Embryonic facial prominence (tissue), 1 donor: ENCODE data around the gene BRSK2.
"Not testable (repeated sequence)": the region's sequence is repeated elsewhere in the genome, so short reads cannot be mapped to it uniquely, and the experiment has no call there.

Experiments used
- DNase-seq: peaks from one replicate; pipeline ENCODE4 v3.0.0-alpha.2; 2016; ENCODE audit errors: extremely low spot score

BRSK2 gene

DNA sequence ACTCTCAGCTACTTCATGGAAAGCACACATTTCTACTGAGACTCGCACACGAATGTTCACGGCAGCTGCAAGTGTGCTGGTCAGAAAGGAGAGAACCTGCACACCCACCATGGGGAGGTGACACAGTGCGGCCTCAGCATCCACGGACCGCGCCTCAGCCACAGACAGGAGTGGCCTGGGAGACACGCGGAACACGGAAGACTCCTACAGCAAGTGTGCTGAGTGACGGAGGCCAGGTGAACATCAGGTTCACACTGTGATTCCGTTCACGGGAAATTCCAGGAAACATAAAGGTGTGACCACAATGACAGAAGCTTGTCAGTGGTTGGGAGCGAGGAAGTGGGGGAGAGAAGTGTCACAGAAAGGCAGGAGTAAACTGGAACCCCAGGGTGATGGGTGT, 110.2 kb downstream of the BRSK2 start:
- DNase-seq, result no peak

DNA sequence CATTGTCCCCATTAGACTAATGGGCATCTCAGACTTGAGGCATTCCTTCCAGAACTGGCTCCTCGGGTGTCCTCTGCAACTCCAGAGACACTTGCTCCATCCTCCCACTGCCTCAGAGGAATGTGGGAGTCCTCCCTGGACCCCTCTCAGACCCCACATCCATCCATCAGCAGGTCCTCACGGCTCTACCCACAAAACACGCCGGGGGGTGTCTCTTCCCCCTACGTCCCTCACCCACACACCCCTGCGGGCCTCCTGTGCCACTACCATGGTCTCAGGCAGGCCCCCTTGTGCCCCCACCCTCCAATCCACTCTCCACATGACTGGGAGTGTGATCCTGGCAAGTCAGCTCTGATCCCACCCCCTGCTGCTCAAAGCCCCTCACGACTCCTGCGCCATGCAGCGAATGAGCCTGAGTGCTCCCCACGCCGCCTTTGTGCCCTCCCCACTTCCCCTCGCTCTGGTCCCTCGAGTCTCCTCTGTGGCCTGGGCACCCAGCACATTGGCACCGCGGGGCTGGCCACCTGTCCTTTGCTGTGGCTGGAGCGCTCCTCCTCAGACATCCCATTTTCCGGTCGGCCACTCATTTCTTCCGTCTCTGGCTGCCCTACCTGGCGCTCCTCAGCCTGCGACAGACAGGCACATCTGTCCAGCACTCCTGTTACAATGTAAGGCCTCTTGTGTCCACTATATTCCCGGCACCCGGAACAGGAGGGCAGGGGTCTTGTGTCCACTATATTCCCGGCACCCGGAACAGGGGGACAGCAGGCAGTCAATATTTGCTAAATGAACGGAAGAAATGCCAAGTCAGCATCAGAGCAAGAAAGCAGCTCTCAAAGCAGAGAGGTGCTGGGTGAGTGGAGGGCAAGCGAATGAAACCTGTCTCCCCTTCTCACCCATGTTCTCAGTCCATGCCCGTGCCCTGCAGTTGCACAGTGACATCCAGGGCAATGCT, 111.0 kb downstream of the BRSK2 start:
- no peak for DNase-seq

DNA sequence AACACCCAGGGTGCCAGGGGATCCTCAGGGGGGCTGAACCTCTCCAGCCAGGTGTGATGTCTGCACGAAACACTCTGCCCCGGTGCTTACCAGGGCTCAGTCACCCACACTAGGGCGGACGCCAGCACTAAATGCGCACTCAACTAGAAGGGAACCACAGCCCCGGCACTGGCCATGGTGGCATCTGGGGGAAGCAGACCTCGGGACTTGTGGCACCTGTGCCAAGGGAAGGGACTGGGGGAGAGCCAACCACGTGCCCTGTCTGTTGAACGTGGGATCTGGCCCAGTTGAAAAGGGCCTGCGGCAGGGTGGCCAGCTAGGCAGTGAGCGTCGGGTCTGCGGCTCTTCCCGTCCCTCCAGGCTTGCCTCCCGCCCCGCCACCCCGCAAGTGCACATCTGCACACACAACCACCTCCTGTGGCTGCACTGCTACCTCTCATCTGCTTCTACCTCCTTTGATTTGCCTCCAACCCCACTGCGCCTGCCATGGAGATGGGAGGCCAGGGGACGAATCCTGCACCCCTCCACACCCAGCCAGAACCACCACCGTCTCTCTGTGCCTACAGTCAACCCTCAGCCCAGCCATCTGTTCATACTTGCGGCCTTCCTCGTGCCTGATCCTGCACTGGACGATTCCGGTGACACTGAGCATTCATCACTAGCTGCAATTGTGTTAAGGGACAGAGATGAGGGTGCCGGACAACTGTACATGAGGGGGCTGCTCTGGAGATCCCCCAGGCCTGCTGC, 111.9 kb downstream of the BRSK2 start:
- DNase-seq, result no peak

DNA sequence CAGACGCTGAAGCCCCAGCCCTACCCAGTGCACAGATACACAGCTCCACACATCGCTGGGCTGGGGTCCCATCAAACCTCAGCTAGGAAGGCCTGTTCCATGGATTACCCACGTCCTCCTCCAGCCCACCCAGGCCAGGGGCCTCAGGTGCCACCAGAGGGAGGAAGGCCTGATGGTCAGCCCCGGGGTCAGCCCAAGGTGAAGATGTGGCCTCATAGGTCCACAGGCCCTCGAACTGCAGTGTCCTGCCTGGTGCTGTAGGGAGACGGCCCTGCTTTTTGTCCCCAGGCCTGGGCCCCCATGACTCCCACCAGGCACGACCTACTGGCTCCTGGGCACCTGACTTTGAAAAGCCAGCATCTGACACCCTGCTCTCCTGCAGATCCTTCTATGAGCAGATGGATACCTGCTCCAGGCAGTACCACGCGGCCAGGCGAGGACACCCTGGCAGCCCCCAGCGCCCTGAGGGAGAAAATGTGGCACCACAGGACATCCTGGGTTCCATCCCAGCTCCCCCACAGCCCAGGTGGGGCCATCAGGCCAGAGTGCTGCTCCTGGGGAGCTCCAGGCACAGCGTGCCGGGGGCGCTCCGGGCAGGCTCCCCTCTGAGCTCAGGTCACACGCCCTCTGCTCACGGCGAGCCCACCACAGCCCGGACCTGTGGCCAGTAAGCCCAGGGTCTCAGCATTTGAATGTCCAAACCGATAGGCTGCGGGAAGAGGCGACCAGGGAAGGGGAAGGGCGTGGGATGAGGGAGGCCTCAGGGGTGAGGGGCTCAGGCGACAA, 112.6 kb downstream of the BRSK2 start:
- no peak for DNase-seq

DNA sequence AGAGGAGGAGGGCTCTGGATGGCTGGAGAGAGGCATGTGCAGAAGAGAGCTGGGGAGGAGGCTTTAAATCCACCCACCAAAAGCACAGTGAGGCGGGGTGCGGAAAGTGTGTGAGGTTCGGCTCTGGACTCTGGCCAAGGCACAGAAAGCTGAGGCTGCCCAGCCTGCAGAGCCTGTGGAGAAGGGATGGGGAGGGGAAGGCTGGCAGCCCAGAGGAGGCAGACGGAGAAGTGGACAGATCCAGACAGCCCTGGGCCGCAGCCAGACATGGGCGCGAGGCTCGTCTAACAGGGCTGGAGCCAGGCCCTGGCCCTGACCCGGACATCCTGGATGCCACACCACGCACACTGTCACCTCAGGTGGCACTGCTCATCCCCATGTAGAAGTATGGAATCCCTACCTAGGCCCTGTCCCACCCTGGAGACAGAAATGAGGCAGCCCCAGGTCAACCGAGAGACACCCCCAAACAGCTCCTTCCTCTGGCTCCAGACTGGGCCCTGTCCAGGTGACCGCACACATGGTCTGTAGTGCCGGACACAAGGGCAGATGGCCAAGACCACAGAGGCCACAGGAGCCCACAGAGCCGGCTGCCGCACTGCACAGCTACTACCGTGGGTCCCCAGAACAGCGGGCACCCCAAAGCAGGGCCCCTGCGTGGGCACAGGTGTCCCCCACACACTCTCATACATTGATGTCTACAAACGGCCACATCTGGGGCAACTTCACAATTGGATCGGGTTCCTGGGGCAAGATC, 113.4 kb downstream of the BRSK2 start:
- no peak for DNase-seq

DNA sequence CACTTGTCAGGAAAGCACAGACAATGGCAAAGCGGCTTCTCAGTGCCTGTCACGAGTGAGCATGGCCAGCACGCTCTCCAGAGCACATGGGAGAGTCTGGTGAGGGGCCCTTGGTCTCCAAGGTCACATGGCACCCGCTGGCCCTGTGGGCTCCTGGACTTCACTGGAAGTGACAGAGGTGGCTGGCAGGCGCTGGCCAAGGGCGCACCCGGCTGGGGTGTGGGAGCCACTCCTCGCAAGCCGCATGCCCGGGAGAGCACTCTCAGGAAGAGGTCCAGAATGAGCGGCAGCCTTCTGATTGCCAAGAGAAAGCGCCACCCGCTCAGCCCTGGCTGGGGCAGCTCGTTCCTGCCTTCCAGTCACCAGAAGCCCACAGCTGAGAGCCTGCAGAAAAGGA, 114.0 kb downstream of the BRSK2 start:
- DNase-seq, result no peak

DNA sequence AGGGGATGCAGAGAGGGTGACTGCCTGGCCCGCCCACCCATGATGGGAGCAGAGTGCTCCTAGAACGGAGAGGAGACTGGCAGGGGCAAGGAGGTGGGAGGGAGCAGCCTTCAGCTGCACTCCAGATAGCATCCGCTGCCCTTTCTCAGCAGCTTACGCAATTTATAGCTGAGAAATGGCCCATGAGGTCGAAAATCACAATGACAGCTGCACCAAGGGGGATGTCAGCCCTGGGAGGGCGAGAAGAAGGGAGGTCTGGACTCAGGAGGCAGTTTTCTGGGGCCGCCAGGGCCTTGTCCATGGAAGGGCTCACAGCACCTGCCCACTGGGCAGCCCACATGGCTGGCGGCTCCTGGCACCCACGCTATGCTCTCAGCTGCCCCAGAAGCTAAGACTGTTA, 114.4 kb downstream of the BRSK2 start:
- DNase-seq, result no peak

DNA sequence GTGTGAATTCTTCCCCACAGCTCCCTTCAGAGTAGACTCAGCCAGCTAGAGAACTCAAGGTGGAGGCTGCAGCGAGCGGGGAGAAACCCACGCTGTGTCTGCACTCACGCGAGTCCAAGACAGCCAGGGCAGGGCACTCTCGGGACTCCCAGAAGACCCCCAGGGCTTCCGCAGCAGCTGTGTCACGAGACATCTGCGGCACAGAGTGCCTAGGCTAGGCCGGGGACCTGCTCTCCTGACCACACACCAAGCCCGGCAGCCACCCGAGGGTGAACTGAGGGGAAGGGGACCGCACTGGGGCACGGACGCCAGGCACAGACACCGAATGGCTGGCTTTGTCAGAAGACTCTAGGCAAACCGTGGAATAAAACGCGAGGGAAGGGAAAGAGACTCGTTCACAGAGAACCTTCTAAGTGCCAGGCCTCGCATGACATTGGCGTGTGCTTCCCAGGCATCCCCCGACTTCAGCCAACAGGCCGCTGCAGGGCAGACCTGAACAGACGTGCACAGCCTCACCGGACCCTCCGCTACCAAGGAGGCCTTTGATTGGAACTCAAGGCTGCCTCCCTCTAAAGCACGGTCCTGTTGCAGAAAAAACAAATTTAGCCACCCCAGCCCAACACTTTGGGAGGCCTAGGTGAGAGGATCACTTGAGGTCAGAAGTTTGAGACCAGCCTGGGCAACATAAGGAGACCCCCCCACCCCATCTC, 115.0 kb downstream of the BRSK2 start:
- DNase-seq, result no peak

DNA sequence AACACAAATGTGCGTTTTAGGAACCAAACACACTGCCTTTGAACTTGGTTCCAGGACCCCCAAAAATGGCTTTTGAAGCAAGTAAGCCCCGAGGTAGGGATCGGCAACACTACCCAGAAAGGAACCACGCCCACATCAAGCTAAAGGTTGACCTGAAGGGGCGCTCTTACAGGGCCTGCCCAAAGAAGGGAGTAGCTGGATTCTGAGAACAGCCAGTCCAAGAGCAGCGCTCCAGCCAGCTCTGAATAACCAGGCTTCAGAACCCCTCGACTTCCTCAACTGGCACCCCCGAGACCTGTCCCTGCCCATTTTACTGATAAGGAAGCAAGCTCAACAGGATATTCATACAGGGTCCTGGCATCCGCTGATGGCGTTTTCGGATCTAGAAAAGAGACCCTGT, 115.7 kb downstream of the BRSK2 start:
- no peak for DNase-seq

DNA sequence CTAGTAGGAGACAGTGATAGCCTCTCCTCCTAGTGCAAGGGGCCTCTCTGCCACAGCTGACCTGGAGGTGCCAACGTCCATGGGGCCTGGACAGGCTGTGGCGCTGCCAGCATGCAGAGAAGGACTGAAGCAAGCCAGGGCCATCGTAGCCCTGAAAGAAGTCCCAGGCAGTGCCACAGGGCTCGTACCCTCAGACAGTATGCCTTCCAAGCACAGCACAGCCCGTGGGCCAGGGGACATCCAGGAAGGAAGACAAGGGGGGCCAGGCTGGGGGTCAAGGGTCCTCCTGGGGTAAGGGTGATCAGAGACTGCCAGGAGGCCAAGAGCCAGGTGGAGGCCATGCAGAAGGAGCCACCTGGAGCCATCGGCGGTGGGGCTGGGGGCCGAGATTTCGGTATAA, 117.2 kb downstream of the BRSK2 start:
- DNase-seq, result no peak

DNA sequence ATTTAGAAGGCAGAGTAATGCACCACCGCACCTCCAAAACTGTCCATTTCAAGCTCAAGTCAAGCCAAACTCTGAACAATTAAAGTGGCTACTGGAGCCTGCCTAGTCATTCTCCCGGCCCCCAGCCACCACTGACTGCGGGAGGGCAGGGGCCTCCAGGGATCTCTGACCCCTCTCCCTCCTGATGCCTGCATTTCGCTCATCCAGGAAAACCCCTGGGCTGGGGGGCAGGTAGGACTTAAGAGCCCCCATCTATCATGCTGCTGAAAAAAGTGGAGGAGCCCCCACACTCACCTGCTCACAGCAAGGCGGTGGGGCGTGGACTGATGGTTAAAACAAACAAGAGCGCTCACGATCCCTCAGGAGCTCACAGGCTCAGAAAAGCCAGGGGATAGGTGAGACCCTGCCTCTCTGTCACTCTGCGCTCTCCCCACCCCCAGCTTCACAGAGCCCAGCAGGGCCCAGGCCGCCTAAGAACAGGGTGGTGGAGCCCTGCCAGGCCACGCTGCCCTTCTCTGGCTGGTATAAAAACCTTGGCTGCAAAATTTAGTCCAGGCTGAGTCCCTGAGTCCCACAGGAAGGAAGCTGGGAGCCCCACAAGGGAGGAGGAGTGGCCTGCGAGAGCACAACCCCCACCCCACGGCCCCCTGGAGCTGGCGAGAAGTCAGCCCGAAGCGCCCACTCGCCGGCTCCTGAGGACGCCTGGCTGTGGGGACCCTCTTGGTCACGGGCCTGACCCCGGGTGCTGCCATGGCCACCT, 117.8 kb downstream of the BRSK2 start:
- no peak for DNase-seq

DNA sequence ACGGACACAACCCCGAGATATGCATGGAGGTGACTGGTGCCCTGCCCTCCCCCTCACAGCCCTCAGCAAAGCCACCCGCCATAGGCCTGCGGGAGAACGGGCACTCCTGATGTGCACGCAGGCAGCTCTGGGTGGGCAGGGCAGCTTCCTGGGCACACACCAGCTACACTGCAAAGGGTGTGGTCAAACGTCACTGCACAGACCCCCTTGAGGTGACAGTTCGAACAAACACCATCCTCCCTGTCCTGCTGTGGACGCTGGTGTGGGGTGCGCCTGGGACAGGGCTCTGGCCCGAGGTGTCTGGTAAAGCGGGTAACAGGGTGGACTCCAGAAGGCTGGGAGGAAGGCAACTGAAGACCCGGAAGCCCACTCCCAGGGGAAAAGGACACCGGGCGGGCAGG, 118.8 kb downstream of the BRSK2 start:
- no peak for DNase-seq

DNA sequence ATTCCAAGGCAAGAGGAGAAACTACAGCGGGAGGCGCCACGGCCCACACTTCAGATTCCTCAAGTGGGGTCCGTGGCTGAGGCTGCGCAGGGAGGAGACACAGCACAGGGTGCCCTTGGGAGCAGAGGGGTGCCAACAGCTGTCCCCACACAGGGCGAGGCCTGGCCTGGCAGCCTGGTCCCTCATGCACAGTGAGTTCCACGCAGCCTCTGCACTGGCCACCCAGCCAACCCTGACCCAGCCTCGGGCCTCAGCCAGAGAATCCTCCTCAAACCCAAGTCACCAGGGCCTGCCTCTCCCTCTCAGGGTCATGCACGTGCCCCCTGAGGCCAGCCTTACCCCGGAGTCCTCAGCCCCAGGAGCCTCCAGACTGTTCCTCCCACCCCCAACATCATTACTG, 119.3 kb downstream of the BRSK2 start:
- DNase-seq, result no peak

DNA sequence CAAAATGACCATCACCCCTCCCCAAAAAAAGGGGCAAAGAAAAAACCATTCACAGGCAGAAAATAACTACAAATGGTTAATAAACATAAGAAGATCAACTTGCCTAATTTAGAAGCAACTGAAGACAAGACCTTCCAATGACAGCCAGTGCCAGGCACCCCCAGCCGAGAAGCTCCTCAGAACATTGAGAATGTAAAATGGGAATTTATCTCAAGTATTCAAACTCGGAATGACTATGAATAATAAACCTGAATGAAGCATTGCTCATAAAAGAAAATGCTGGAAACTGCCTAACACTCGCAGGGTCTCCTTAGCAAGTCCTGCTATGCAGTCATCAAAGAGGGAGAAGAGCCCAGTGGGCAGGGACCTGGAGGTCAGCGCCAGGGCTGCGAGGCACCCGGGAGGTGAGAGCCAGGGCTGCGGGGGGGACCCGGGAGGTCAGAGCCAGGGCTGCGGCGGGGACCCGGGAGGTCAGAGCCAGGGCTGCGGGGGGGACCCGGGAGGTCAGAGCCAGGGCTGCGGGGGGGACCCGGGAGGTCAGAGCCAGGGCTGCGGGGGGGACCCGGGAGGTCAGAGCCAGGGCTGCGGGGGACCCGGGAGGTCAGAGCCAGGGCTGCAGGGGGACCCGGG, 120.0 kb downstream of the BRSK2 start:
- no peak for DNase-seq

DNA sequence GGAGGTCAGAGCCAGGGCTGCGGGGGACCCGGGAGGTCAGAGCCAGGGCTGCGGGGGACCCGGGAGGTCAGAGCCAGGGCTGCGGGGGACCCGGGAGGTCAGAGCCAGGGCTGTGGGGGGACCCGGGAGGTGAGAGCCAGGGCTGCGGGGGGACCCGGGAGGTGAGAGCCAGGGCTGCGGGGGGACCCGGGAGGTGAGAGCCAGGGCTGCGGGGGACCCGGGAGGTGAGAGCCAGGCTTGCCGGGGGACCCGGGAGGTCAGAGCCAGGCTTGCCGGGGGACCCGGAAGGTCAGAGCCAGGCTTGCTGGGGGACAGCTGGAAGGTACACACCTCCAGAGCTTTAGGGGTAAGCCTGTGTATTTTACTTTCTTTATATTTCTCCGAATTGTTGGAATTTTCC, 120.6 kb downstream of the BRSK2 start:
- not testable (repeated sequence) for DNase-seq

DNA sequence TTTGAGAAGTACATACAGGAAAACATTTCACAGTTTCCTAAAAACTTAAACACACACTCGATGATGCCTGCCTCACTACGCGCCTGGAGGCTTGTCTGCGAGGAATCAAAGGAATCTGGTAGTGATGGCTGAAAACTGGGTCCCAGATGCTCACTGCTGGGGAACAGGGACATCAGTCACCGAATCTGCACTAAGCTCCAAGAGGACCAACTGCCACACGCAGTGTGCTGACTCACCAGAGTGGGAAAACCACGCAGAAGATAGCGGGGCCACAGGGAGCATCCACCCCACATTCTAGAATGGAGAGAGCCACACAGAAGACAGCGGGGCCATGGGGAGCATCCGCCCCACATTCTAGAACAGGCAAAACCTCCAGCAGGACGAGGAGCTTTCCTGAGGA, 121.2 kb downstream of the BRSK2 start:
- DNase-seq, result no peak

DNA sequence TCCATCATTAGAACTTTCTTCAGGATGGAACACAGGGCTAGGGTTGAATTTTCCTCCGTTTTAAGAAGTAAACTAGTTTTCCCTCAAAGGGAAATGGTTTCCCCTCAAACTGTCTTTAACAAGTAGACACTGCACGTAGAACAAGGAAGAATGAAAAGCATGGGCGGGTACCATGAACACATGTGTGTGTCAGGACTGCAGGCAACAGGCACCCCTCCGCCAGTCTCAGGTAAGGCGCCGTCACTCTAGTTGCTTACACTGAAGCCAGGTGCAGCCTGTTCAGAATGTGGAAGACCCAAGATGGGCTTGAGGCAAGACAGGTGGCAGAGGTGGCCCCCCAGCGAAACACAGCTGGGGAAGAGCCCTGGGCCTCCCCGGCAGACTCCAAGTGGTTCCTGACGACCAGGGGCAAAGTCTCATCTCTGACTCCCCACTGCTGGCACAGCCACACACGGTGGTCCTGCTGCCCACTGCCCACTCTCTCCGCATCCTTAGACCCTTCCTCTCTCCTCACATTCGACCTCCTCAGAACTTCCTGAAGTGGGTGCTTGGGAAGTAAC, 122.3 kb downstream of the BRSK2 start:
- no peak for DNase-seq
